ENCODE results near the gene KPTN. TPM values are rescaled to one million over a fixed set of nuclear protein-coding genes. Genes with fewer than 3 reads are reported as not detected.
A peak's percentile ranks its signal among the peaks of the same experiment; 100 is the strongest.

Gene KPTN
- total and polyA plus RNA-seq, 4 donors, result 2.3 to 6.0 (median 4.0) TPM

DNA sequence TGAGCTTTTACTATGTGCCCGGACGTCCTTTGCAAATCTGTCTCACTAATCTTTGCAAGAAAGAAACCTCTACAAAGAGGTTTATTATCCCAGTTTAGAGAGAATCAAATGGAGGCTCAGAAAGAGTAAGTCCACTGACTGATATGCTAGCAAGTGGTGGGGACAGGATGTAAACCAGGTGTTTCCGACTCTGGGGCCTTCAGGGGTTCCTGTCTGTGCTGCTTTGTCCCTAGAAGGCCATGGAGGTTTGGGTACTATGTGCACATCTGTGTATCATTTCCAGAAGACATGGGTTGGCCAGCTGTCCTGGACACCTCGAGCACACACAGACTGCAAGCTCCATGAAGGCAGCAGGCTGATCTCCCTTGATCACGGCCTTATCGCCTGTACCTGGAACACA, 1.2 kb upstream of the KPTN start:
- whole genome bisulfite sequencing, result 92% methylated on average over 6 of the region's 6 CpGs
- Histone ChIP-seq H3K36me3 (ENCODE audit: control insufficient read depth in 4 of 4, insufficient read depth in 3 of 4, low read depth in 1 of 4, low read length in 3 of 4) (peaks cover 8 to 27% (median 17%) of the 10 kb centered on the region in 4 donors), H3K27ac (ENCODE audit: low read depth in 1 of 2, low read length in 2 of 2) (no peak overlapping the region), H3K4me1 (ENCODE audit: control insufficient read depth in 4 of 4, insufficient read depth in 4 of 4, low read length in 3 of 4) (peaks cover 0 to 7% (median 2%) of the 10 kb centered on the region in 4 donors), H3K9ac (ENCODE audit: low read depth in 1 of 2, low read length in 2 of 2) (no peak overlapping the region), H3K4me3 (ENCODE audit: low read depth in 1 of 3, low read length in 3 of 3) (no peak overlapping the region), H3K9me3 (ENCODE audit: control insufficient read depth in 4 of 4, low read length in 3 of 4) (no peaks in the 10 kb centered on the region), H3K27me3 (ENCODE audit: control insufficient read depth in 4 of 4, insufficient read depth in 4 of 4, low read length in 3 of 4) (no peaks in the 10 kb centered on the region)
- DNase-seq (ENCODE audit: low spot score), result no peak
- TF ChIP-seq ATF3 (IDR thresholded peaks at IDR 0.05) (no peak), CTCF (IDR thresholded peaks at IDR 0.05; ENCODE audit: low read depth, low read length, missing input control) (no peak), ZBTB33 (IDR thresholded peaks at IDR 0.05) (no peak), JUND (IDR thresholded peaks at IDR 0.05) (no peak), FOXA1 (IDR thresholded peaks at IDR 0.05) (no peak), NR2F2 (IDR thresholded peaks at IDR 0.05) (no peak), HNF4G (IDR thresholded peaks at IDR 0.05) (no peak)
- TF ChIP-seq, protein P1, sequence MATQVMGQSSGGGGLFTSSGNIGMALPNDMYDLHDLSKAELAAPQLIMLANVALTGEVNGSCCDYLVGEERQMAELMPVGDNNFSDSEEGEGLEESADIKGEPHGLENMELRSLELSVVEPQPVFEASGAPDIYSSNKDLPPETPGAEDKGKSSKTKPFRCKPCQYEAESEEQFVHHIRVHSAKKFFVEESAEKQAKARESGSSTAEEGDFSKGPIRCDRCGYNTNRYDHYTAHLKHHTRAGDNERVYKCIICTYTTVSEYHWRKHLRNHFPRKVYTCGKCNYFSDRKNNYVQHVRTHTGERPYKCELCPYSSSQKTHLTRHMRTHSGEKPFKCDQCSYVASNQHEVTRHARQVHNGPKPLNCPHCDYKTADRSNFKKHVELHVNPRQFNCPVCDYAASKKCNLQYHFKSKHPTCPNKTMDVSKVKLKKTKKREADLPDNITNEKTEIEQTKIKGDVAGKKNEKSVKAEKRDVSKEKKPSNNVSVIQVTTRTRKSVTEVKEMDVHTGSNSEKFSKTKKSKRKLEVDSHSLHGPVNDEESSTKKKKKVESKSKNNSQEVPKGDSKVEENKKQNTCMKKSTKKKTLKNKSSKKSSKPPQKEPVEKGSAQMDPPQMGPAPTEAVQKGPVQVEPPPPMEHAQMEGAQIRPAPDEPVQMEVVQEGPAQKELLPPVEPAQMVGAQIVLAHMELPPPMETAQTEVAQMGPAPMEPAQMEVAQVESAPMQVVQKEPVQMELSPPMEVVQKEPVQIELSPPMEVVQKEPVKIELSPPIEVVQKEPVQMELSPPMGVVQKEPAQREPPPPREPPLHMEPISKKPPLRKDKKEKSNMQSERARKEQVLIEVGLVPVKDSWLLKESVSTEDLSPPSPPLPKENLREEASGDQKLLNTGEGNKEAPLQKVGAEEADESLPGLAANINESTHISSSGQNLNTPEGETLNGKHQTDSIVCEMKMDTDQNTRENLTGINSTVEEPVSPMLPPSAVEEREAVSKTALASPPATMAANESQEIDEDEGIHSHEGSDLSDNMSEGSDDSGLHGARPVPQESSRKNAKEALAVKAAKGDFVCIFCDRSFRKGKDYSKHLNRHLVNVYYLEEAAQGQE (IDR thresholded peaks at IDR 0.05), result no peak
- TF ChIP-seq, protein P2, sequence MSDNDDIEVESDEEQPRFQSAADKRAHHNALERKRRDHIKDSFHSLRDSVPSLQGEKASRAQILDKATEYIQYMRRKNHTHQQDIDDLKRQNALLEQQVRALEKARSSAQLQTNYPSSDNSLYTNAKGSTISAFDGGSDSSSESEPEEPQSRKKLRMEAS (IDR thresholded peaks at IDR 0.05), result no peak

DNA sequence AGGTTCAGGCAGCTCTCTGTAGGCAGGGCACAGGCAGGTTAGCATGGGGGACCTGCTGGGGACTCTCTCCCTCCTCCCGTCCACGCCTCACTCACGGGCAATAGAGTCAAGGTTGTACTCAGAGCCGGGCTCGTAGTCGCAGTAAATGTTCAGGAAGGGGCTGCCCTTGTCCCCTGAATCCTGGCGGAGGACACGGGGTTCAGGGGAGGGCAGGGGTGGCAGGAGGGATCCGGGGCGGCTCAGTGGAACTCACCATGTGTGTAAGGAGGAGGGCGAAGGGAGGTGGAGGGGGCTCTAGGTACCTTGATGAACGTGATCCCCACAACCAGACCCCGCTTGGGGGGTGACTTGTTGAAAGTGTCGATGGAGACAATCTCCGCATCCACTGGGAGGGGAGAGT, 819 bp downstream of the KPTN start:
- DNase-seq (ENCODE audit: low spot score), result no peak
- TF ChIP-seq RAD21 (IDR thresholded peaks at IDR 0.05), result no peak
- TF ChIP-seq NR2F2 (IDR thresholded peaks at IDR 0.05), result no peak
- no peak for TF ChIP-seq SP1 (IDR thresholded peaks at IDR 0.05)
- TF ChIP-seq, protein P2 (IDR thresholded peaks at IDR 0.05), result no peak
- no peak for TF ChIP-seq EGR1 (IDR thresholded peaks at IDR 0.05; ENCODE audit: low read depth in 2 of 2)
- TF ChIP-seq JUND (IDR thresholded peaks at IDR 0.05), result no peak
- TF ChIP-seq ZBTB33 (IDR thresholded peaks at IDR 0.05), result no peak
- no peak for TF ChIP-seq FOXA2 (IDR thresholded peaks at IDR 0.05)
- Histone ChIP-seq H3K4me1 (ENCODE audit: control insufficient read depth in 4 of 4, insufficient read depth in 4 of 4, low read length in 3 of 4) (peaks cover 0 to 7% (median 2%) of the 10 kb centered on the region in 4 donors), H3K4me3 (ENCODE audit: low read depth in 1 of 3, low read length in 3 of 3) (peak overlapping the region in 2 of 3 donors; percentile 72 to 84), H3K27me3 (ENCODE audit: control insufficient read depth in 4 of 4, insufficient read depth in 4 of 4, low read length in 3 of 4) (no peaks in the 10 kb centered on the region), H3K9ac (ENCODE audit: low read depth in 1 of 2, low read length in 2 of 2) (no peak overlapping the region), H3K9me3 (ENCODE audit: control insufficient read depth in 4 of 4, low read length in 3 of 4) (no peaks in the 10 kb centered on the region), H3K27ac (ENCODE audit: low read depth in 1 of 2, low read length in 2 of 2) (no peak overlapping the region), H3K36me3 (ENCODE audit: control insufficient read depth in 4 of 4, insufficient read depth in 3 of 4, low read depth in 1 of 4, low read length in 3 of 4) (peaks cover 0 to 12% (median 5%) of the 10 kb centered on the region in 4 donors)
- WGBS, result 92% methylated on average over 15 of the region's 15 CpGs

All from liver (tissue), 9 donors.